GM18858 (cell line): ENCODE measurements around the gene PRL.

Experiments
- ATAC-seq: cut with Tn5 transposase; IDR thresholded peaks from one replicate; pipeline ENCODE4 v1.9.1; 2021; ENCODE audit not compliant: unreplicated experiment

PRL gene

DNA sequence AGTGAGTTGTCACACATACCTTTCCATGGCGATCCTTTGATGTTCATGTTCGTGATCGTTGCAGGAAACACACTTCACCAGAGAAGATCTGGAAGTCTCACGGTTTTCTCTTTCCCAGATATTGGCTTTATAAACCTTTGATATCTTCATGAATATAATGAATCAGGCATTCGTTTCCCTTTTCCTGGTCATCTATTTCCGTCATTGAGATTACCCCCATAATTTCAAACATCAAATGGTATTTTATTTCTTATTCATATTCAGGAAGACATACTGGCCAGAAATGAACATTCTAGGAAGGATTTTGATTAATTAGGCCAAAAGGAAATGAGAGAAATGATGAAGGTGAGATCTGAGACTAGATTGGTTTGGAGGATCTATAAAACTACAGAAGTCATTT is at the start of gene PRL:
TSS of gene PRL (minus strand) at position 101 of the 400 bp plus-strand sequence. CDS start at position 47, 54 bp downstream.
- ATAC-seq = no peak

DNA sequence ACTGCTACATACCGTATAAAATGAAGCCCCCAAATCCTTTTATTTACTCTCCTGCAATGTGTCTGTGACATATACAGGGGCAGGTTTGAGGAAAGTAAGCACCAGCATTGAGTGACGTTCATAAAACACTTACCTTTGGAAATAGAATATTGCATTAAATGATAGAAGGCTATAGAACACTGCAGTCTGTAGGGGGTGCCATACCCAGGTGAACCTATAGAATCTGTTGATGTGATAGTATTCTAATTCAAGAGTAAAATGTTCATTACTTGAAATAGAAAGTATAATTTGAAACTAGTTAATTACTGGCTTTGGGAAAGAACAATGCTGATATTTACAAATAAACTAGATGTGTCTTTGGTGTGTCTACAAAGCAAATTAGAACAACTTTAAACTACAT is 47.0 kb upstream of the PRL start:
- ATAC-seq = no peak

DNA sequence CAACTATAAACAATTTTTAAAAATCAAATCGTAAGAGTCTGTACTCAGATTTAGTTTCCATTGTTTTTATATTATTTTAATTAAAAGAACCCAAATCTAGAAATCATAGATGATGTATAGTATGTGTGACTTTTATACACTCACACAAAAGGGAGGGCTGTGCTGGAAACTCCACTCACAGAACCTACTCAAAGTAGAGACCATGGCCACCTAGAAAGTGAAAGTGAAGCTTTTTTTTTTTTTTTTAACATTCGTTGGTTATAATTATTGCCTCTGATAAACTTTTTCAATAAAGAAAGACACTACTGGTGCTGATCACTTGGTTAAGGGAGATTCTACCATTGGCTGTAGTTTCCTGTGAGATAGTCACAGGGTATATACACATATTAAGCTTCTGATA is 37.9 kb upstream of the PRL start:
- ATAC-seq = no peak

- no peak for ATAC-seq
Observed at GRCh38 chr6:22333802-22334201, 37.0 kb upstream of the PRL start.

GRCh38 chr6:22332711-22333110 is 35.9 kb upstream of the PRL start:
- ATAC-seq = no peak

GRCh38 chr6:22332216-22332615 is 35.4 kb upstream of the PRL start:
- no peak for ATAC-seq

- no peak for ATAC-seq
Observed at GRCh38 chr6:22330941-22331340, 34.1 kb upstream of the PRL start.

- ATAC-seq = no peak
Observed at GRCh38 chr6:22328474-22328873, 31.6 kb upstream of the PRL start.

DNA sequence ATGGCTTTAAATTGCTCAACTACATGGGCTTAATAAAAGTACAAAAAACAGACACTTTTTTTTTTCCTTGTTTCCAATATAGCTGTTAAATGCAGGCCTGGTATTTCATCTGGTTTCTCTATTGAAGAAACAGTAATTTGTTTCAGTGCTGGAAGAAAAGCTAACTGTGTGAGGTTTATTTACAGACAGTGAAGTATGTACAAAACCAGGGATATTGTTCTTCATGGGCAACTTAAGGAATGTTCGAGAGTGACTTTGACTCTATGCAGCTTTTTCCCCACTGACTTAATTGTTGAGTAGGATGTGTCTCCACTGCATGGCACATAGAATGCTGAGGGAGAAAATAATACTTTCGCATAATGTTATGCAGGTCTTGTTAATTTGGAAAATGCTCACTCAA is 31.0 kb upstream of the PRL start:
- ATAC-seq = no peak

DNA sequence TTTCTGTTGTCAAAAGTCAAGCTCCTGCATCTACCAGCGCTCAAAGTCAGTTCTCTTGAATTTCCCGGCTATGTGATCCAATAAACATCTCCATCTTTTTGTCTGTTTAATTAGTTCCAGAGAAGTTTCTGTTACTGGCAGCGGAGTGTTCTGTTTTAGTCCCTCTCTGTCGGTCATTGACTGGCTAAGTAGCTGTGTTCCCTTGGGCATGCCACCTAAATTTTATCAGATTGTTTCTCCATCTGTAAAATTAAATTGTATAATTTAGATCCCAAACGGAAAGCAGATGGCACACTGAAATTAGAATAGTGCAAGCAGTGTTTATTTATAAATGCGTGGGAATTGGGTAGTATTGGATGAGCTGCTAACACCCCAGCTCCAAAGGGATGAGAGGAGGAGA is 29.7 kb upstream of the PRL start:
- ATAC-seq = no peak

DNA sequence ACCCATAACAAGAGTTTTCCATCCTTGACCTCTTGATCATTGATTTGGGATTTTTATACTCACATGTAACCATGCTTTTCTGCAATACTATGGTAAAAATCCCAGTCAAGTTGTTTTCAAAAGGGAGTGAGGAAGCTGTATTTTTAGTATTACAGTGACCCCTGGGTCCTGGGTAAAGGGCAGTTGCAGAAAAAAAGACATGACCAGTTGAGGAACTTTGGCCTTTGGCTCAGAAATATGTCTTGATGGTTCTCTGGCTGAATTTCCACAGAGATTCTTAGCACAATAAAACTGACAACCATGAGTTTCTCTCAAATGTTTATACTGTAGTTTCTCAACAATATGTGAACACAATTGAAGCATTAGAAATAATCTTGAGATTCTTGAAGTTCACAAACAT is 28.6 kb upstream of the PRL start:
- no peak for ATAC-seq

GRCh38 chr6:22323848-22324247 is 27.0 kb upstream of the PRL start:
- ATAC-seq = no peak

DNA sequence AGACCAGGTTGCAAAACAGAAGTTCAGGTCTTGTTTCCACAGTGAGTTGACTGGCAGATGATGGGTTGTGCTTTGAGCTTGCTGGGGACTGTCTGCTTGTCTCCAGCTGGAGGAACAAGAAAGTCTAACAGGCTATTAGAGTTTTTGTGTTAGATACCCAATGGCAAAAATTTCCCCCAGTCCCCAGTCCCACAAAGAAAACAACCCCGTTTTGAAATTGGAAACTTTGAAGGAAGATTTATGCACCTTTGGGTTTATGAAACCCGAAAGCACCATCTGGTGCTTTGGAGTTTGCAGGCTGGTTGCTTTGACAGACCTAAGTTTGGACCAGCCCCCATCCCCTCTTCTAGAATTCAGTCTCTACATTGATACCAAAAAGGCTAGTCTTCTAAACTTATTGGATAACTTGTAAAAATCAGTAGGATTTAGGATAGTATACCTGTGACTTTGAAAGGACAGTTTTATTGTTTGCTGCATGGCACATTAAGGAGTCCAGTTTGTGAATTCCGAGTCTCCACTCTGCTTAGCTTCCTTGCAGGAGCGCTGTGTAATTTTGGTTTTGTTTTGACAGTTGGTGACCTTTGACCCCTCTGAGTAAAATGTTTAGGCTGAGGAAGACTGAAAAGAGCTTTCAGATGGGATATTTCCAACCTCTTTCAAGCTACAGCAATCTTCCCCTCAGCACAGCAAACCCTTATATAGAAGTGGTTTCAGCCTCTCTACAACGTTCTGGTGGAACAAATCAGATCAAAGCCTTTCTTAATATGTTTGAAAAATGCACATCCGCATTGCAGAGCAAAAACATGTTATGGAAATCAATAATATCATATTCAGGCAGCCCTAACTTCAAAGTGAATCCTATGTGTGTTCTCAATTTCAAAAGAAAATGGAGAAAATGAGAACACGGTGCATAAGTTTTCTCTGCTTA is 25.5 kb upstream of the PRL start:
- peak; percentile 42 for ATAC-seq

DNA sequence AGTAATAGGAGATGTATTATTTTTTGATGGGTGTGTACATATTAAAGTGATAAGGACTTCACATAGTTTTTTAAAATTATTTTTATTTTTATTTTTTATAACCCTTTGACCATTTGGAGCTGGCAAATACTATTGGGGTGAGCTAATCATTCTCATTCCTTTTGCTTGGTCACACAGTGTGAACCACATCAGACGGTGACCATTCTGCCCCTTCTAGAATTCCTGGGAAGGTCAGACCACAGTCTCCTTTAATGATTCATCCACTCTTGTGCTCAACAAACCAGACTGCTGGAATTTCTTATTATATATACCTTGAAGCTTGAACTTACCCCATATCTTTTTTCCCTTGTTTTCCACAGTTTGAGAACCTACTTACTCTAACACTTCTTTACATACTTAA is 23.9 kb upstream of the PRL start:
- ATAC-seq = no peak

DNA sequence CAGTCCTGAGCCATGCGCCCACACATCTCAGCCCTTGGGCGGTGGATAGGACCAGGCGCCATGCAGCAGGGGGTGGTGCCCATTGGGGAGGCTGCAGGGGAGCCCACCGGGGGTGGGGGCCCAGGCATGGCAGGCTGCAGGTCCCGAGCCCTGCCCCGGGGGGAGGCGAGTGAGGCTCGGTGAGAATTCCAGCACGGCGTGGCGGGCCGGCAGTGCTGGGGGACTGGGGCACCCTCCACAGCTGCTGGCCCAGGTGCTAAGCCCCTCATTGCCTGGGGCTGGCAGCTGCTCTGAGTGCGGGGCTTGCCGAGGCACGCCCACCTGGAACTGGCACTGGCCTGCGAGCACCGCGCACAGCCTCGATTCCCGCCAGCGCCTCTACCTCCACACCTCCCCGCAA is 21.6 kb upstream of the PRL start:
- no peak for ATAC-seq

DNA sequence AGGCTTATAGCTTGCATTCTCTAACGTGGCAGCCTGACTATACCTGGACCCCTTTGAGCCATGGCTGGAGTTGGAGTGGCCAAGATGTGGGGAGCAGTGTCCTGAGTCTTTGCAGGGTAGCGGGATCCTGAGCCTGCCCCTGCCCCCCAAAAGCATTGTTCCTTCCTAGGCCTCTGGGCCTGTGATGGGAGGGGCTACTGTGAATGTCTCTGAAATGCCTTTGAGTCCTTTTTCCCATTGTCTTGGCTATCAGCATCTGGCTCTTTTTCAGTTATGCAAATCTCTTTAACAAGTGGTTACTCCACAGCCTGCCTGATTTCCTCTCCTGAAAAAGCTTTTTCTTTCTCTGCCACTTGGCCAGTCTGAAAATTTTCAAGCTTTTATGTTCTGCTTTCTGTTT is 17.0 kb upstream of the PRL start:
- ATAC-seq = no peak

- ATAC-seq = no peak
Observed at GRCh38 chr6:22308939-22309338, 12.1 kb upstream of the PRL start.

DNA sequence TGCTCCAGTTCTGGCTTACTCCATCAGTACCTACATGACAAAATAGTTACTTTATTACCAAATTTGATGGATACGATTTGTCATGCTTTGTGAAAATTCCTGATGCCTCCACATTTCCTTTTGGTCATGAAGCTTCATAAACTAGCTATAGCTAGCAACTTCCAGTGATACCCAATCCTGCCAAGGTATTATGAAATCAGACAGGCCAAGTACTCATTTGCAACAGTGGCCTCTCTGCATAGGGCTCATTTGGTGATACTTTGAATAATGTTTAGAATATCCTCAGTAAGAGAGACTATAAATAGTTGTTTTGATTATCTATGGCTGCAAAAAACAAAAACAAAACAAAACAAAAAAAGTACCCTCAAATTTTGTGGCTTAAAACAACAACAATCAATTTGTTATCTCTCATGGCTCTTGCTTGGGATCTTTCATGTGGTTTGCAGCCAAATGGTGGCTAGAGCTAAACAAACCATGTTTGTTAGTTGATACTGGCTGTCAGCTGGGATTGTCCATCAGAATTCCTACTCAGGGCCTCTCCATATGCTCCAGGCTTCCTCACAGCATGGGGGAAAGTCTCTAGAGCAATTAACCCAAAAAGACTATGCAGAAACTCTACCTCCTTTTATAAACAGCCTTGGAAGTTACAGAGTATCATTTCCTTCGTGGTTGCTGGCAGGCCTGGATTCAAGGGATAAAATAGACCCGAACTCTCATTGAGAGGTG is 10.1 kb upstream of the PRL start:
- no peak for ATAC-seq

DNA sequence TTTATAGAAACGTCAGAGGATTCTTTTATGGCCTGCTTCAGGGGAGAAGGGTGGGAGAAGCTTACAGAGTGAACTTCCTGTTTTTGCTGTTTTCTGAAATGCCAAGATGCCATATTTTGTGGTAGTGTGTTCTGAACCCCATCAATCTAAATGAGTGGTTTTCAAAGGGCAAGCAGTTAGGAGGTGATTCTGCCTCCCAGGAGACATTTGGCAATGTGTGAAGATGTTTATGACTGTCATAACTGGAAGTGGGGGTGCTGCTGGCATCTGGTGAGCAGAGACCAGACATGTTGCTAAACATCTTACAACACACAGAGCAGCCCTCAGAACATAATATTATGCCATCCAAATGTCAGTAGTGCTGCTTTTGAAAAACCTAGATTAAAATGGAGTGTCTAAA is 6.0 kb upstream of the PRL start:
- ATAC-seq = no peak

DNA sequence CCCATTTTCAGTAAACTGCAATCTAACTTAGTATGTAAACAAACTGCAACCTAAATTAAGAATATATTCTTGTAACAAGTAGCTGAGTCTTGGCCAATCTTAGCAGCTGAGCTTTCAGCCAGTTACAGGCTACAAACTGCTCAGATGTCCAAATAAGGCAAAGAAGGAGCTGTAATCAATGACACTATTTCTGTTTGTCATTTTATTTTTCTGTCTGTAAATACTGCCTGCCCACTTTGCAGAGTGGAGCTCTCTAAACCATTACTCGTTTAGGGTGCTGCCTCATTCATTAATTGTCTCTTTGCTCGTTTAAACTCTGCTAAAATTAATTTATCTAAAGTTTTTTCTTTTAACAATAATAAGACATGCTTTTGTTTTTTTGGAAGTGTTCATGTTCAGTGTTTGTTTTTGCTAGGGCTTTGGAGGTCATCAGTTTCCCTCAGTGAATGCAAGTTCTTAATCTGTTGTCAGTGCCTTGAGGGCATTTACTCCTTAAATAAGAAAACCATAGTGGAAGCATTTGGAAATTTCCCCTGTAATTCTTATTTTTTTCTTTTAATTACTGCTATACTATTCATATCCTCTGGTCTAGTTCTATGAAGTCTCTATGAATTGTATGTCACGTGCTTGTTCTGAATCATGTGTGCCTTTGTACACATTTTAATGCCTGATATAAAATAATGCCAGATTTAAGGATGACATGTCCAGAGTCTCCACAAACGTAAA is 3.6 kb upstream of the PRL start:
- ATAC-seq = no peak

DNA sequence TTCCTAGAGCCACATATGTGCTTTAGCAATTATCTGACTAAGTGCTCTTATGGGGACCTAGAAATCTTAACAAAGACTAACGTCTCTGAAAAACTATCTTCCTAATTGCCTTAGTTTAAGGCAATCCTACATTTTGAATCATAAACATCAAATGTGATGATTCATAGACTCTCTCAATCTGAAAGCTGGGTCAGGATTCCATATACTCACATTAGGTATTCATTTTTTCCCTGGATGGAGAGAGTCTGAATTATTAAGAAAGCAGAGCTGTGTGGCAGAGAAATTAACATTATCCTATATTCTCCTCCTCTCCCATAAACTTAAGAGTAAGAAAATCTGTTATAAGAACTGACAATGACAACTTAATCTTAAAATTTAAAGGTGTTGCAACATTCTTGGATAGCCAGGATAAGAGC is 1.6 kb upstream of the PRL start:
- no peak for ATAC-seq

DNA sequence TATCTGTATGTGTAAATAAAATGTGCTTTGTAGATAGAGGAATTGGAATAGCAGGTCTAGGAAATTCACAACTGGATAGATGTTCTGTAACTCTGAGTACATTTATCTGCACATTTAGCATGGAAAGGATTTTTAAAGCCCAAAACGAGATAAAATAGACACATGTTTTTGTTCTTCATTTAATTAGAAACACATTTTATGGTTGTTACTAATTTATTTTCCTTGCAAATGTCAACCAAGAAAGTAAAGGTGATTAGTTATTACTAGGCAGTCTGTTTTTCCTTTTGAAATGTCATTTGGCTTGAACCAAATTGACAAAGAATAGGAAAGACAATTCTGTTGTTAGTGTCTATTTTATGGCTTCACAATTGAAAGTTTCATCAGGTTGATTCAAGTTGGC is 769 bp downstream of the PRL start:
- ATAC-seq = no peak
